HG02885 (cell line): ENCODE measurements around the gene MYH6.
"Not testable (repeated sequence)": the region's sequence is repeated elsewhere in the genome, so short reads cannot be mapped to it uniquely, and the experiment has no call there.

Experiments used
- ATAC-seq: cut with Tn5 transposase; IDR thresholded peaks from one replicate; pipeline ENCODE4 v1.9.1; 2021; ENCODE audit warnings: mild to moderate bottlenecking; ENCODE audit not compliant: unreplicated experiment, poor library complexity

Gene MYH6

GRCh38 chr14:23399591-23399990 lies 8.5 kb downstream of the MYH6 start:
- no peak for ATAC-seq

DNA sequence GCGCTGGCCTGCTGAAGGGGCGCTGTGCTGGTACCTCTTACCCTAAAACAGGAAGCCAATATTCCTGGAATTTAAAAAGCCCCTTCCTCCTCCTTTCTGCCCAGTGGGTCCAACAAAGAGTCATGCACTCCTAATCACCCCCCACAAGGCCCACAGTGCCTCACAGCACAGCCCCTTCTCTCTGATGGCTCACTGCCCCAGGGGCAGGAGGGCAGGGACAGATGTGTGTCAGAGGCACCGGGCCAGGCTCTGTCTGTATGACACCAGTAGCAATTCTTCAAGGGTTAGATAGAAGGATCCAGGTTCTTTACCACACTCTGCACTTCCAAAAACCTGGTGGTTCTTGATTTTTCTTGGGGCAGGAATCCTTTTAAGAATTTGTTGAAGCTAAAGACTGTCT lies 8.9 kb downstream of the MYH6 start:
- ATAC-seq = no peak

DNA sequence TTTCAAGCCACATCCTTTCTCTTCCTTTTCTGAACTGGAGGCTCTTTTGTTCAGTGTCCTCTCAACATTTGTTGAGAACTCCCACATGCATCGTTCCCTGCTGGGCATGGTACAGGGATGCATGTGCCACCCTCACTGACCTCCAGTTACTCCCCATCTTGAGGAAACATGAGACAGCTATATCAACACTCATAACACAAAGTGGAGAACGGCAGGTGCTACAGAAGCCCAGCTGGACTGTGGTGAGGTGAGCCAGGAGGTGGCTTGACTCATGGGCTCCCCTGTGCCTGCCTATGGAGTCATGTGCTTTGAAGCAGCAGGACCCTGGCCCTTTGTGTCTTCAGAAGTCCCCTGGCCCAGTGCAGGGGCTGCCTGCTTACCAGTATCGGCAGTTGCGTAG lies 9.7 kb downstream of the MYH6 start:
- no peak for ATAC-seq

DNA sequence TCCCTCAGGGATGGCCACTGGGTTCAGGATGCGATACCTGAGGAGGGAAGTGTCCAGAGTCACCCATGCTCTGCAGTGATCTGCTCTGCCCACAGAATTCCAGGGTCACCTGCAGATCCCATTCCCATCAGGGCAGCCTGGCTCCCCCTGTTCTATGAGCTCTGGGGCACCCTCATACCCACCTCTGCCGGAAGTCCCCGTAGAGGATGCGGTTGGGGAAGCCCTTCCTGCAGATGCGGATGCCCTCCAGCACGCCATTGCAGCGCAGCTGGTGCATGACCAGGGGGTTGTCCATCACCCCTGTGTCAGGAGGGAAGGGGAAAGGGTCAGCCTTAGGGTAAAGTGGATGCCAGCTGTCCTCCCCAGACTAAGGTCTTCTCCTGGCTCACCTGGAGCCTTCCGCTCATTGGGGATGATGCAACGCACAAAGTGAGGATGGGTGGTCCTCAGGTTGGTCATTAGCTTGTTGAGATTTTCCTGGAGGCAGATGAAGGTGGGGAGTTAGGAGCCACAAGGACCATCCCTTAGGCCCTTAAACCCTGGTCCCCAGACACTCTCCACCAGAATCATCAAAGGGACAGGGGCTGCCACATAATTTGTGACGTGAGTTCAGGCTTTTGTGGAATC lies 11.2 kb downstream of the MYH6 start:
- no peak for ATAC-seq

DNA sequence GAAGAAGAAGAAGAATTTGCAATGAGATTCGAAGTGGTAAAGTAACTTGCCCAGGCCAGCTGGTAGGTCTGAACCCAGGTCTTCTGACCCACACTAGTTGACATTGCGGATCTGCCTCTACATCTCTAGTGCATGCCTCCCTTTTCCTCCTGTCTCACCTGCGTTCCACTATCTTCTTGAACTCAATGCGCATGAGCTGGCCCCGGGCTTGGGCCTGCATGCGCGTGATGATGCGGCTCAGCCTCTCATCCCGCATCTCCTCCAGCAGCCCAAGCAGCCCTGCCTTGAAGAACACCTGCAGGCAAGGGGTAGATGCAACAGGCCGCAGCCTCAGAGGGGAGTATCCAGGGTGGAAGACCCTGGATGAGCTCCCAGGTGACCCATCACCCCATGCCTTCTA lies 11.9 kb downstream of the MYH6 start:
- no peak for ATAC-seq

GRCh38 chr14:23392613-23393012 lies 15.5 kb downstream of the MYH6 start:
- ATAC-seq = no peak

DNA sequence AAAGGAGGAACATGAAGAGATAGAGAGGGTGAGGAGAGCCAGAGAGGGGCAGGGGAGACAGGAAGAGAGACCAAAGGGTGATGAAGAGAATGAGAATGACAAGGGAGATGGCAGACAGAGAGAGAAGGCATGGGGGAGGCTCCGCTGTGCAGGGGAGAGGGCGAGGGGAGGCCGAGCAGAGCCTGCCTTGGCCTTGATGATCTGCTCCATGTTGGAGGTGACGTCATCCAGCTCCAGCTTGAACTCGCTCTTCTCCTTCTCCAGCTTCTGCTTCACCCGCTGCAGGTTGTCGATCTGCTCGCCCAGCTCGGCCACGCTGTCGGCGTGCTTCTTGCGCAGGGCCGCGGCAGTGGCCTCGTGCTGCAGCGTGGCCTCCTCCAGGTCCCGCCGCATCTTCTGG lies 18.2 kb downstream of the MYH6 start:
- not testable (repeated sequence) for ATAC-seq

- no peak for ATAC-seq
Observed at GRCh38 chr14:23389396-23389795, 18.7 kb downstream of the MYH6 start.

- ATAC-seq = no peak
Observed at GRCh38 chr14:23388996-23389395, 19.1 kb downstream of the MYH6 start.

DNA sequence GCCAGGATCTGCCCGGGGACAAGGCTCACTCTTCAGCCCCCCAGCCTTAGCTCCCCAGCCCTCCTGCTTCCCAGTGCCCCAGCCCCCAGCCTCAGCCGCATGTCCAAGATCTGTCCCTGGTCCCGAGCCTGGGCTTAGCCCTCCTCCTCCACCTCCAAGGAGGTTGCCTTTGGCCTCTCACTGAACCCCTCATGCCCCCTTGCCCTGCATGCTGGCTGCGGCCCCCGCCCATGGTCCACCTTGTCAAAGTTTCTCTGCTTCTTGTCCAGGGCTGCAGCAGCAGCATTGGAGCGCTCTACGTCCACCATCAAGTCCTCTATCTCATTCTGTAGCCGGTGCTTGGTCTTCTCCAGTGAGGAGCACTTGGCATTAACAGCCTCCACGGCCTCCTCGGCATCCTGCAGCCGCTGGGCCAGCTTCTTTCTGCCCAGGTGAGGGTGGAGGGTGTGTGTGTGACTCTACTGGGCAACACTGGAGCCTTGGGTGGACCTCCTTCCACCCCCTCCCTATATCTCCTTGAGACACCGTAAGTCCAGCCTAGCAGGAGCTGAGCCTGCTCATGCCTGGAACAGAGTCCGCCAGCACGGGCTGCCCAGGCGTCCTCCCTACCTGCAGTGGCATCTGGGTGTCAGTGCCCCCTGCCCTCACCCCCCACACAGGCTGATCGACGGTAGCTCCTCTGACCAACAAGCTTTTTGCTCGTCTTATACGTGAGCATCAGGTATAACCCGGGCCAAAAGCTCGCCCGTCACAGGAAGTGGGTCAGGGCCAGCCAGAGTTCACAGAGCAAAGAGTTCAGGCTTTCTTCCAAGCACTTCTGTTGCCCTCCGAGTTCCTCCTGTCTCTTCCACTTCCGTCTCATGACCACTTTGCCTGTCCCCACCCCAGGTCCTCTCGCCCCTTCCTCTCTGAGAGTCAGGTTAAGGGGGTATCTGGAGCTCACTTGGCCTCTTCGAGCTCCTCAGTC lies 19.9 kb downstream of the MYH6 start:
- no peak for ATAC-seq

DNA sequence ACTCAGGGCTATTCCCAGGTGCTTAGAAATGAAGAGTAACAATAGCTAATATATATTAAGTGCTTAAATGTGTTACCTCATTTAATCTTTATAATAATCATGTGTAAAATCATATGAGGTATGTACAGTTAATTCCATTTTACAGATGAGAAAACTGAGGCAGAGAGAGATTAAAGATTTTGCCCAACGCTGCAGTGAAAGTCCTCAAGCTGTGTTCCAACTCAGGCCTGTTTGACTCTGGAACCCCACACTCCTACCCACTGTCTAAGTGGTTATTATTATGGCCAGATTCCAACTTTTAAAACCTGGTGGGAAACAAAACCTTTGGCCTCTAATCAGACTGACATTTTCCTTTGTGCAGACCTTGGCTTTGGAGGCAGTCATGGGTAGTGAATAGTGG lies 21.1 kb downstream of the MYH6 start:
- ATAC-seq = no peak

- not testable (repeated sequence) for ATAC-seq
Observed at GRCh38 chr14:23386266-23386657, 21.8 kb downstream of the MYH6 start.

DNA sequence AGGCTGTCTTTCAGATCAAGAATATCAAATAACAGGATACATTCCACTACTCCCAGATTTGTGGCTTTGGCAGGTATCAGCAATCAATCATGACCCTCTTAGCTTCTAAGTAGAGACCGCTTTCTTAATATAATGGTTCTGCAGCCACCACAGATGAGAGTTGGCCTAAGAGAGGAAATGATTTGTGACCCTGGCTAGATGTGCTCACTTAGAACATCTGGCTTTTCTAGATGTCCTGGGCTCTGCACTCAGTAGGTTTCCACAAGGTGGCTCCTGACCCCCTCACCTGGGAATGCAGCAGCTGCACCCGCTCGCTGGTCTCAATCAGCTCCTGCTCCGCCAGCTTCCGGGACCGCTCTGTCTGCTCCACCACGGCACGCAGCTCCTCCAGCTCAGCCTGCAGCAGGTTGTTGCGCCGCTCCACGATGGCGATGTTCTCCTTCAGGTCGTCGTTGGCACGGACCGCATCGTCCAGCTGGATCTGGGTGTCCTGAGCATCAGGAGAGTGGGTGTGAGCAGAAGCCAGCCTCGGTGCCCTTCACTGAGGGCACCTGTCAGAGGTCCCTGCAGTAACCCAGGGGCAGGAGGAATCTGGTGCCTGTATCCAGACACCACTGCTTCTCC lies 22.3 kb downstream of the MYH6 start:
- ATAC-seq = no peak

- ATAC-seq = no peak
Observed at GRCh38 chr14:23385244-23385641, 22.8 kb downstream of the MYH6 start.

DNA sequence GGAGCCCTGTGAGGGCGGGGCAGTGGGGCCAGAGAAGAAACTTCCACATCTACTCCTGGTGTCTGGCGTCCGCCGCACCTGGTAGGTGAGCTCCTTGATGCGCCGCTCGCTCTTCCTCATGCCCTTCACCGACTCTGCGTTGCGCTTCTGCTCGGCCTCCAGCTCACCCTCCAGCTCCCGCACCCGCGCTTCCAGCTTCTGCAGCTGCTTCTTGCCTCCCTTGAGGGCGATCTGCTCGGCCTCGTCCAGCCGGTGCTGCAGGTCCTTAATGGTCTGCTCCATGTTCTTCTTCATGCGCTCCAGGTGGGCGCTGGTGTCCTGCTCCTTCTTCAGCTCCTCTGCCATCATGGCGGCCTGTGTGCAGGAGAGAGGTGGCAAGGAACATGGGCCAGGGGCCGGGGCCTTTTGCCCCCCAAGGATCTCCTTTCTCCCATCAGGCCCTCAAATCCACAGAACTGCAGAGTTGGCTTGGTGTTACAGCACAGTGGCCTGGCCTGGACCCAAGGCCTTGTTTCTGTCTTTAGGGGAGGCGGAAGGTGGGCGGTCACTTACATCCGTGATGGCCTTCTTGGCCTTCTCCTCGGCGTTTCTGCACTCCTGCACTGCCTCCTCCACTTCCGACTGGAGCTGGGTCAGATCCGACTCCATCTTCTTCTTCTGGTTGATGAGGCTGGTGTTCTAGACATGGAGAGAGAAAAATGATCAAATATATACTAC lies 23.6 kb downstream of the MYH6 start:
- no peak for ATAC-seq

GRCh38 chr14:23382731-23383440 lies 25.2 kb downstream of the MYH6 start:
- ATAC-seq = no peak

GRCh38 chr14:23382276-23382675 lies 25.8 kb downstream of the MYH6 start:
- ATAC-seq = no peak

GRCh38 chr14:23381871-23382270 lies 26.2 kb downstream of the MYH6 start:
- no peak for ATAC-seq

GRCh38 chr14:23380976-23381375 lies 27.1 kb downstream of the MYH6 start:
- ATAC-seq = no peak
